GM21447 (cell line): ENCODE measurements around the gene SSBP1.
"Not testable (repeated sequence)": the region's sequence is repeated elsewhere in the genome, so short reads cannot be mapped to it uniquely, and the experiment has no call there.

Experiments
- ATAC-seq: cut with Tn5 transposase; IDR thresholded peaks from one replicate; pipeline ENCODE4 v1.9.1; 2021; ENCODE audit not compliant: unreplicated experiment

SSBP1 gene

GRCh38 chr7:141763797-141764196 is 25.6 kb downstream of the SSBP1 start, which contains the start of gene TAS2R3:
TAS2R3 (plus strand) TSS chr7:141764097; CDS start chr7:141764159, 62 bp downstream.
- ATAC-seq: no peak

- ATAC-seq: not testable (repeated sequence)
Observed at GRCh38 chr7:141770083-141770583, 32.0 kb downstream of the SSBP1 start.

GRCh38 chr7:141776374-141776773 is 38.2 kb downstream of the SSBP1 start, which contains the start of gene TAS2R4:
TAS2R4 (plus strand) TSS chr7:141776674; CDS start chr7:141778489, 1,815 bp downstream.
- no peak for ATAC-seq

- peak; percentile 81 for ATAC-seq
Observed at GRCh38 chr7:141785706-141786552, 47.8 kb downstream of the SSBP1 start.

GRCh38 chr7:141788296-141788695 is 50.1 kb downstream of the SSBP1 start:
- no peak for ATAC-seq

GRCh38 chr7:141789917-141790316 is 51.8 kb downstream of the SSBP1 start, which contains the start of gene TAS2R5:
TAS2R5 (plus strand) TSS chr7:141790217; CDS start chr7:141790362, 145 bp downstream.
- no peak for ATAC-seq

- no peak for ATAC-seq
Observed at GRCh38 chr7:141792526-141792925, 54.4 kb downstream of the SSBP1 start.
